T-helper 17 cell (primary cell): ENCODE data around the gene HOXA5. TPM values are rescaled to one million over a fixed set of nuclear protein-coding genes. Genes with fewer than 3 reads are reported as not detected.

Experiments
- ATAC-seq: fragments of 150-1000 bp; cut with Tn5 transposase; 2 replicates; pipeline ENCODE4 v1.10.0; 2021; ENCODE audit warnings: mild to moderate bottlenecking, moderate library complexity
- DNase-seq, 3 donors: peaks; one replicate each; pipeline versions ENCODE4 v3.0.0 to v3.0.0-alpha.2; 2020 to 2021
- H3K9me3 ChIP-seq: one replicate; pipeline ENCODE4 v1.7.0; 2013; ENCODE audit warnings: low read length, mild to moderate bottlenecking; ENCODE audit not compliant: control insufficient read depth, poor library complexity, severe bottlenecking
- H3K27ac Mint-ChIP-seq: one replicate; pipeline ENCODE4 v1.8.0; 2022; ENCODE audit warnings: mild to moderate bottlenecking, moderate library complexity, mixed read lengths
- H3K27me3 Mint-ChIP-seq: one replicate; pipeline ENCODE4 v1.8.0; 2022; ENCODE audit warnings: mixed read lengths
- H3K36me3 Mint-ChIP-seq: one replicate; pipeline ENCODE4 v1.8.0; 2022; ENCODE audit warnings: low read depth, mixed read lengths
- H3K4me1 Mint-ChIP-seq: one replicate; pipeline ENCODE4 v1.8.0; 2022; ENCODE audit warnings: mild to moderate bottlenecking, mixed read lengths
- H3K4me3 Mint-ChIP-seq: one replicate; pipeline ENCODE4 v1.8.0; 2022; ENCODE audit warnings: mild to moderate bottlenecking, moderate library complexity, mixed read lengths
- total RNA-seq, 4 donors: library from RNA in 2 of 4; stranded (reverse) in 2 of 4; gene quantifications; one replicate each; pipeline ENCODE4 v1.2.3 and lab custom pipeline; 2022 to 2026

Gene HOXA5
- total RNA-seq, 2 donors from 2014 or later = 0.26 TPM; not detected in 1

DNA sequence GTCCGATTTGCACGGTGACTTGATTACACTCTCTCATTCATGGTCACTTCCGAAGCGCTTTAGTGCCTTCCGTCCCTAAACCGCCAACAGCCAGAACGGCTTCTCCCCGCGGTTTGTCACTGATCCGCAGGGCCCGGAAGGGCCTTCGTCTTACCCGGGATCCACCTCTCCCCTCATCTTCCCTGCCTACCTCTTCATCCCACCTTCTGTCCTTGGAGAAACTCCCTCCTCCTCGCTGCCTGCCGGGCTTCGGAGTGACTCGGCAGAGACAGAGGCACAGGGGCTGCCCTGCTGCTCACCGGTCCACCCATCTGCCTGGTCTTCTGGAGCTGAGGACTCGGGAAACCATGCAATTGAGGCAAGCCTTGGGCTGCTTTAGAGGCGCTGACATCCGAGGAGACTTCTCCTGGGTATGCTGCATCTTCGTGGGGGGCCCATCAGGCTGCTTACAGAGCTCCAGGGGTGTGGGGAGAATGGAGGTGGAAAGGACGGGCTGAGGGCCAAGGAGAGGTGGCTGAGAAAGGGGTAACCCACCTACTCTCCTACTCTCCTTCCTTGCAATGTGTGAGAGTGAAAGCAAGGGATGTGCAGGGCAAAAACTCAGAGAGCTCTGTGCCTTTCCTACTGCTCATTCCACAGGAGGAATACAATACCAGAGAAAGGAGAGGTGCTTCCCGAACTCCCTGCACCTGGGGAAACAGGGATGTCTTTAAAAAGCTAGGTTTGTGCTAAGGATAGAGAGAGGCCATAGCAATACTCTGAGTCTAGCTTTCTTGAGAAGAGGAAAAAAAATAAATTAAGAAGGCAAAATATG, 42.6 kb upstream of the HOXA5 start:
- Mint-ChIP-seq H3K4me1 (peaks cover 30% of the 10 kb centered on the region), H3K27ac (peak overlapping the region; percentile 39), H3K4me3 (peak overlapping the region; percentile 60), H3K27me3 (peaks cover 81% of the 10 kb centered on the region), H3K36me3 (peaks cover 4% of the 10 kb centered on the region)
- ATAC-seq (no peak), DNase-seq (peak in 1 of 3 donors; percentile 7)
- H3K9me3 ChIP-seq = peaks cover 3% of the 10 kb centered on the region

- H3K27ac Mint-ChIP-seq = peak within 1 kb of the TSS; percentile 73
- DNase-seq = no peak
- peak within 1 kb of the TSS; percentile 85 for H3K4me3 Mint-ChIP-seq
- H3K9me3 ChIP-seq = peaks cover 3% of the 10 kb centered on the region
- H3K4me1 Mint-ChIP-seq = peaks cover 32% of the 10 kb centered on the region
- no peak for ATAC-seq
- H3K36me3 Mint-ChIP-seq = peaks cover 4% of the 10 kb centered on the region
- H3K27me3 Mint-ChIP-seq = peaks cover 77% of the 10 kb centered on the region
Measured at GRCh38 chr7:27185013-27185853, 41.8 kb upstream of the HOXA5 start, which contains the start of gene HOXA11. Gene HOXA11 (minus strand): TSS chr7:27185232. CDS start chr7:27185144, 88 bp downstream.

DNA sequence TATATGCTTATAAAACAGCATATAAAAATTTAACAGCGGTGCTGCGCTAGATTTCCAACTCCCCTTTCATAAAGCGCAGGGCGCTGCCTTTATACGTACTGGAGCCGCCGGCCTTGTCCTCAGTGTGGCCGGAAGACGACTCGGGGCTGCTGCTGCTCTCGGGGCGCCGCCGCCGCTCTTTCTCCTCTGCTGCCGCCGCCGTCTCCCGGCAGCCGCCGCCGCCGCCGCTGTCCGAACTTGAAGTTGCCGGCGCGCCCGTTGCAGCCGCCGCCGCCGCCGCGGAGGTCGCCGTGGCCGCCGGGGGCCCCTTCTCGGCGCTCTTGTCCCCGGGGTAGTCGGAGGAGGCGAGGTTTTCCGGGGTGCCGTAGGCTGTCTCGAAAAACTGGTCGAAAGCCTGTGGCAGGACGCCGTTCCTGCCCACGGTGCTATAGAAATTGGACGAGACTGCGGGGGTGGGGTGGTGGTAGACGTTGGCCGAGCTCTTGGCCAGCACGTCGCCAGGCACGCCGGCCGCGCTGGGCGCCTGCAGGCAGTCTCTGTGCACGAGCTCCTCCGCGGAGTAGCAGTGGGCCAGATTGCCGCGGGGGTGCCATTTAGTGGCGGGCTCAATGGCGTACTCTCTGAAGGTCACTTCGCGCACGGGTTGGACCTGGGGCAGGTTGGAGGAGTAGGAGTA, 41.0 kb upstream of the HOXA5 start:
- H3K4me1 Mint-ChIP-seq = peaks cover 37% of the 10 kb centered on the region
- peak overlapping the region; percentile 85 for H3K4me3 Mint-ChIP-seq
- peaks cover 3% of the 10 kb centered on the region for H3K9me3 ChIP-seq
- H3K36me3 Mint-ChIP-seq = peaks cover 6% of the 10 kb centered on the region
- DNase-seq = peak in 1 of 3 donors; percentile 10
- H3K27me3 Mint-ChIP-seq = peaks cover 77% of the 10 kb centered on the region
- ATAC-seq = no peak
- H3K27ac Mint-ChIP-seq = peak overlapping the region; percentile 73

- H3K4me1 Mint-ChIP-seq = peaks cover 36% of the 10 kb centered on the region
- peaks cover 6% of the 10 kb centered on the region for H3K36me3 Mint-ChIP-seq
- DNase-seq (no peak), ATAC-seq (no peak)
- peaks cover 3% of the 10 kb centered on the region for H3K9me3 ChIP-seq
- peak overlapping the region; percentile 85 for H3K4me3 Mint-ChIP-seq
- H3K27ac Mint-ChIP-seq = peak overlapping the region; percentile 73
- H3K27me3 Mint-ChIP-seq = peaks cover 77% of the 10 kb centered on the region
Measured at GRCh38 chr7:27183682-27184336, 40.3 kb upstream of the HOXA5 start.

- Mint-ChIP-seq H3K27me3 (peaks cover 76% of the 10 kb centered on the region), H3K4me1 (peaks cover 29% of the 10 kb centered on the region), H3K27ac (peak overlapping the region; percentile 73), H3K36me3 (peaks cover 2% of the 10 kb centered on the region), H3K4me3 (peak overlapping the region; percentile 47)
- ATAC-seq (no peak), DNase-seq (peak in 1 of 3 donors; percentile 4)
- peaks cover 3% of the 10 kb centered on the region for H3K9me3 ChIP-seq
Measured at GRCh38 chr7:27182861-27183681, 39.6 kb upstream of the HOXA5 start.

GRCh38 chr7:27182285-27182841, 38.9 kb upstream of the HOXA5 start:
- DNase-seq (no peak), ATAC-seq (no peak)
- peaks cover 76% of the 10 kb centered on the region for H3K27me3 Mint-ChIP-seq
- peak overlapping the region; percentile 73 for H3K27ac Mint-ChIP-seq
- peaks cover 25% of the 10 kb centered on the region for H3K4me1 Mint-ChIP-seq
- H3K4me3 Mint-ChIP-seq = no peak overlapping the region
- peaks cover 2% of the 10 kb centered on the region for H3K36me3 Mint-ChIP-seq
- peaks cover 3% of the 10 kb centered on the region for H3K9me3 ChIP-seq

GRCh38 chr7:27181795-27182275, 38.4 kb upstream of the HOXA5 start:
- ATAC-seq = no peak
- H3K4me1 Mint-ChIP-seq = peaks cover 25% of the 10 kb centered on the region
- DNase-seq = peak in 1 of 3 donors; percentile 2
- H3K4me3 Mint-ChIP-seq = no peak overlapping the region
- H3K36me3 Mint-ChIP-seq = peaks cover 2% of the 10 kb centered on the region
- H3K27me3 Mint-ChIP-seq = peaks cover 76% of the 10 kb centered on the region
- no peaks in the 10 kb centered on the region for H3K9me3 ChIP-seq
- H3K27ac Mint-ChIP-seq = no peak overlapping the region

DNA sequence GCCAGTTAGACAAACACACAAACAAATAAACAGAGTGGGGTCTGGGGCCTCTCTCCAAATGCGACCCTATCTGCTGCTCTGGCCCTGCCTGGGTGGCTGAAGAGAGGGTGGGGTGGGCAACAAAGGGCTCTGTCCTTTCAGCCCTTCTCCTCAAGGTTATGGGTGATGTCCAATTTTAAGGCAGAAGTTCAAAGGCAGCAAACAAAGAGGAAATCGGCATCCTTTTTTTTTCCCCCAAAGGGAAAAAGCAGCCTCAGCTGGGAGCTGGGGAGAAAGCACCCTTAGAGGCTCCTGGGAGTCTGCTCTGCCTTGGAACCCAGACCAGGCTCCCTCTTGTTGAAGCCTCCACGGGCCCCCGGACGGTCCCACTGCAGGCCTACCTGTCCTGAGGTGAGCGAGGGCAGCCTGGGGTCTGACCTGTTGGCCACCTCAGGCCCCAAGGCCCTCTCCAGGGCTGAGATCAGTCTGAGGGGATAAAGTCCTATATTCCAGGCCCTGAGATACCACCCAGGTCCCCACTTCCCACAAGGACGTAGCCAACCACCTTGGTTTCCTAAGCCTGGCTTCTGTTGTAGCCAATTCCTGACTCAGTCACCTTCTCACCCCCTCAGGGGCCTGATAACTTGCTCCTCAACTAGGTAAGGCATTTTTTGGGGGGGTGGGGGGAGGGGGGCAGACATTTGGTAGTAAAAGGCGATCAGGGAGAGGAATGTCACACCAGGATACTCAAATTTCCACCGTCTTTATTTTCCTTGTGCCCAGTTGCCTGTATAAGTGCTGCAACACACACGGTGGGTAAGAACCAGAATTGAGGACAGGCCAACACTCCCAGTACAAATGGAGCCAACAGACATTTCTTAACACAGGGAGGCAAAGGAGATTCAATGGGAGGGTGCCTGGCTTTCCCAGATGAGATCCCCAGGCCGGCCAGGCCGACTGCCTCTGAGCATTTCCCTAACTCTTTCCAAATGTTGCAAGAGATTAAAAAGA, 37.2 kb upstream of the HOXA5 start:
- Mint-ChIP-seq H3K27ac (peak overlapping the region; percentile 61), H3K27me3 (peaks cover 76% of the 10 kb centered on the region), H3K36me3 (peaks cover 2% of the 10 kb centered on the region), H3K4me1 (peaks cover 23% of the 10 kb centered on the region), H3K4me3 (peak overlapping the region; percentile 47)
- ATAC-seq = no peak
- no peaks in the 10 kb centered on the region for H3K9me3 ChIP-seq
- peak in 1 of 3 donors; percentile 4 for DNase-seq

GRCh38 chr7:27179503-27180430, 36.3 kb upstream of the HOXA5 start:
- peak overlapping the region; percentile 47 for H3K4me3 Mint-ChIP-seq
- peak overlapping the region; percentile 72 for H3K27ac Mint-ChIP-seq
- peaks cover 76% of the 10 kb centered on the region for H3K27me3 Mint-ChIP-seq
- H3K4me1 Mint-ChIP-seq = peaks cover 16% of the 10 kb centered on the region
- peak; percentile 79 for ATAC-seq
- DNase-seq = peak; percentile 44 to 56 (median 53)
- peaks cover 2% of the 10 kb centered on the region for H3K36me3 Mint-ChIP-seq
- H3K9me3 ChIP-seq = no peaks in the 10 kb centered on the region

DNA sequence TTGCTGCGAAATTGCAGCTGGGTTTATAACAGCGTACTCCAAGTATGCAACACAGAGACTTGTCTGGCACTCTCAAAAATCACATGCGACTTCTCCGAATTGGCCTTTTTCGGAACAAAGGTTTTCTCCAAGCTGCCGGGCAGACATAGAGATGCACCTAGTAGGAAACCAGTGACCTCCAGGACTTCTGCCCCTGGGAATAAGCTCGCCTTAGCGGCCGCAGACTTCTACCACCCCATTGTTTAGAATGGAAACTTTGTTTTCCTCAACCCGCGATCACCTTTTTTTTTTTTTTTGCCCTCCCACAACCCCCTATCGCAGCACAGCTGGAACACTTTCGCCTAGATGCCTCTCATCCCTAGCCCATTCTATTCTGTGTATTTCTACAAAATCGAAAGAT, 35.5 kb upstream of the HOXA5 start:
- DNase-seq (no peak), ATAC-seq (no peak)
- H3K4me3 Mint-ChIP-seq = no peak overlapping the region
- peak overlapping the region; percentile 72 for H3K27ac Mint-ChIP-seq
- peaks cover 18% of the 10 kb centered on the region for H3K4me1 Mint-ChIP-seq
- H3K36me3 Mint-ChIP-seq = peaks cover 2% of the 10 kb centered on the region
- H3K27me3 Mint-ChIP-seq = peaks cover 72% of the 10 kb centered on the region
- no peaks in the 10 kb centered on the region for H3K9me3 ChIP-seq
